ENCODE measurements around the gene PCAT6.

The PCAT6 gene

DNA sequence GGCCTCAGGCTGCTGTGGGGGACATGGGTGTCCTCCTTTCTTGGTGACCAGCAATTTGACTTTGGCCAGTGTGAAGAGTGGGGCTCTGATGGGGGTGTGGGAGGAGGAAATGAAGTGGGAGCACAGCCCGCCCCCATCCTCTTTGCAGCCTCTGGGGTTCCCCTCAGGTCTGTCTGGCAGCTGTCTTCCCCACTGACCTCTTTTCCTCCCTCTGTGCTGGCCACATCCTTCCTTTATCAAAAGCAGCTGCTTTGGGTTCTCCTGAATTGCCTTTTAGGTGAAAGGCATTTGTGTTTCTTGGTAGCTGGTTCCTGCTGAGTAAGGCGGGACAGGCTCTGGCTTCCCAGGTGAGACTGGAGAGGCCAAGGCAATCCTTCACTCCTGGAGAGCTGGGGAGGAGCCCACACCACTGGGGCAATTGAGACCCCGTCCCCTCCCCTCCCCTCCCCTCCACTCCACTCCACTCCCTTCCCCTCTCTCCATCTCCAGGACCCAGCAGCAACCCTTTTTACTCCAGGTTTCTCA lies 24.9 kb downstream of the PCAT6 start:
- Mint-ChIP-seq H3K4me3 (no peak overlapping the region), H3K27ac (no peak overlapping the region), H3K36me3 (ENCODE audit: low read depth) (no peaks in the 10 kb centered on the region), H3K27me3 (ENCODE audit: low read depth, poor library complexity) (peaks cover 18% of the 10 kb centered on the region), H3K9me3 (no peaks in the 10 kb centered on the region), H3K4me1 (no peaks in the 10 kb centered on the region)
- TF ChIP-seq, protein P1, sequence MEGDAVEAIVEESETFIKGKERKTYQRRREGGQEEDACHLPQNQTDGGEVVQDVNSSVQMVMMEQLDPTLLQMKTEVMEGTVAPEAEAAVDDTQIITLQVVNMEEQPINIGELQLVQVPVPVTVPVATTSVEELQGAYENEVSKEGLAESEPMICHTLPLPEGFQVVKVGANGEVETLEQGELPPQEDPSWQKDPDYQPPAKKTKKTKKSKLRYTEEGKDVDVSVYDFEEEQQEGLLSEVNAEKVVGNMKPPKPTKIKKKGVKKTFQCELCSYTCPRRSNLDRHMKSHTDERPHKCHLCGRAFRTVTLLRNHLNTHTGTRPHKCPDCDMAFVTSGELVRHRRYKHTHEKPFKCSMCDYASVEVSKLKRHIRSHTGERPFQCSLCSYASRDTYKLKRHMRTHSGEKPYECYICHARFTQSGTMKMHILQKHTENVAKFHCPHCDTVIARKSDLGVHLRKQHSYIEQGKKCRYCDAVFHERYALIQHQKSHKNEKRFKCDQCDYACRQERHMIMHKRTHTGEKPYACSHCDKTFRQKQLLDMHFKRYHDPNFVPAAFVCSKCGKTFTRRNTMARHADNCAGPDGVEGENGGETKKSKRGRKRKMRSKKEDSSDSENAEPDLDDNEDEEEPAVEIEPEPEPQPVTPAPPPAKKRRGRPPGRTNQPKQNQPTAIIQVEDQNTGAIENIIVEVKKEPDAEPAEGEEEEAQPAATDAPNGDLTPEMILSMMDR (IDR thresholded peaks at IDR 0.05), result no peak
- no peak for DNase-seq

GRCh38 chr1:202836623-202837403 lies 26.1 kb downstream of the PCAT6 start:
- TF ChIP-seq, protein P1 (IDR thresholded peaks at IDR 0.05), result no peak
- H3K9me3 Mint-ChIP-seq, result no peaks in the 10 kb centered on the region
- H3K4me1 Mint-ChIP-seq, result peaks cover 7% of the 10 kb centered on the region
- no peaks in the 10 kb centered on the region for H3K36me3 Mint-ChIP-seq (ENCODE audit: low read depth)
- no peak for DNase-seq
- no peak overlapping the region for H3K4me3 Mint-ChIP-seq
- H3K27ac Mint-ChIP-seq, result no peak overlapping the region
- H3K27me3 Mint-ChIP-seq (ENCODE audit: low read depth, poor library complexity), result peaks cover 14% of the 10 kb centered on the region

DNA sequence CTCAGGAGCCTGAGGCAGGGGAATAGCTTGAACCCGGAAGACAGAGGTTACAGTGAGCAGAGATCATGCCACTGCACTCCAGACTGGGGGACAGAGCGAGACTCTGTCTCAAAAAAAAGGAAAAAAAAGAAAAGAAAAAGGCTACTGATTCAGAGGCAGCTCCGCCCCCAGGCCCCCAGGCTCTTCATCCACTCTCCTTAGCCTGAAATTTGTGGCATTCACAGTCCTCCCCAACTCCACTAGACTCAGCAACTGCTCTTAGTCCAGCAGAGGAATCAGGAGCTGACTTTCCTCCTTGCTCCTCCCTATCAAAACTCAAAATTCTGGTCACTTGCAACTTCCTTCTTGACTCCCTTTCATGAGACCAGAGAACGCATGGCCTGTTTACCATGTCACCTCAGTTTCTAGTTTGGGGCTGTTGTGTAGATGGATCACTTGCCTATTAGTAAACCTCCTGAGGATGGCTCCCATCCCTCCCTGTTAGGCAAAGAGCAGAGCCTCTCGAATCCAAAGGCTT lies 27.1 kb downstream of the PCAT6 start:
- no peak for DNase-seq
- Mint-ChIP-seq H3K4me3 (no peak overlapping the region), H3K27me3 (ENCODE audit: low read depth, poor library complexity) (peaks cover 8% of the 10 kb centered on the region), H3K4me1 (peaks cover 7% of the 10 kb centered on the region), H3K36me3 (ENCODE audit: low read depth) (no peaks in the 10 kb centered on the region), H3K9me3 (no peaks in the 10 kb centered on the region), H3K27ac (no peak overlapping the region)
- TF ChIP-seq, protein P1 (IDR thresholded peaks at IDR 0.05), result no peak

DNA sequence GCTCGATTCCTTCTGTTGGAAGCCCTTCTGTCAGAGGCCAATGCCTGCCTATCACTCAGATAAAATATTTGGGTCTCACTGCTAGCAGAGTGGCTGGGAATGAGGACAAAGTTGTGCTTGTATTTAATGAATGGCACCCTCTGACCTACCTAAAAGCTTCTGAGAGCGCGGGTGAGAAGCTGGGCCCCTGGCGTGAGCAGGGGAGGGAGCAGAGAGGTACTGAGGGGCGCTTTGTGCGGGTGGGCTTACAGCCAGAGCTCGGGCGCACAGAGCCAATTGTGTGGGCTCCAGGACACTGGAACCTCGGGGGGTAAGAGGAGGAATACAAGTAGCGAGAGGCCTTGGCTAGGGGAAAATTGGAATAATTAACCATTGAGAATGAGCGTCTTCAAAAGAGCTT lies 32.3 kb downstream of the PCAT6 start:
- Mint-ChIP-seq H3K36me3 (ENCODE audit: low read depth) (no peaks in the 10 kb centered on the region), H3K9me3 (no peaks in the 10 kb centered on the region), H3K27ac (no peak overlapping the region), H3K27me3 (ENCODE audit: low read depth, poor library complexity) (peaks cover 9% of the 10 kb centered on the region), H3K4me1 (peaks cover 13% of the 10 kb centered on the region), H3K4me3 (no peak overlapping the region)
- DNase-seq, result no peak
- TF ChIP-seq, protein P1 (IDR thresholded peaks at IDR 0.05), result no peak

- Mint-ChIP-seq H3K9me3 (no peaks in the 10 kb centered on the region), H3K27me3 (ENCODE audit: low read depth, poor library complexity) (peaks cover 9% of the 10 kb centered on the region), H3K36me3 (ENCODE audit: low read depth) (no peaks in the 10 kb centered on the region), H3K4me1 (peaks cover 13% of the 10 kb centered on the region), H3K27ac (no peak overlapping the region), H3K4me3 (no peak overlapping the region)
- DNase-seq, result no peak
- TF ChIP-seq, protein P1 (IDR thresholded peaks at IDR 0.05), result no peak
Observed at GRCh38 chr1:202844259-202844658, 33.5 kb downstream of the PCAT6 start.
